ENCODE measurements around the gene SMYD3.

SMYD3 gene

GRCh38 chr1:245870698-245871097 is 636.4 kb downstream of the SMYD3 start:
- FAIRE-seq (no peak), DNase-seq (ENCODE audit: insufficient read length, low spot score) (no peak)

GRCh38 chr1:245869847-245870246 is 637.2 kb downstream of the SMYD3 start:
- no peak for FAIRE-seq
- no peak for DNase-seq (ENCODE audit: insufficient read length, low spot score)

- DNase-seq (ENCODE audit: insufficient read length, low spot score) (no peak), FAIRE-seq (no peak)
These were observed 639.3 kb downstream of the SMYD3 start for GRCh38 chr1:245867738-245868137.

- FAIRE-seq (no peak), DNase-seq (ENCODE audit: insufficient read length, low spot score) (no peak)
These were observed 642.2 kb downstream of the SMYD3 start for GRCh38 chr1:245864872-245865271.

GRCh38 chr1:245863566-245864184 is 643.4 kb downstream of the SMYD3 start:
- DNase-seq (ENCODE audit: insufficient read length, low spot score) (no peak), FAIRE-seq (no peak)

- DNase-seq (ENCODE audit: insufficient read length, low spot score) (no peak), FAIRE-seq (no peak)
These were observed 644.1 kb downstream of the SMYD3 start for GRCh38 chr1:245862812-245863540.

- FAIRE-seq (no peak), DNase-seq (ENCODE audit: insufficient read length, low spot score) (no peak)
These were observed 646.2 kb downstream of the SMYD3 start for GRCh38 chr1:245860657-245861544.

- DNase-seq (ENCODE audit: insufficient read length, low spot score): no peak
- FAIRE-seq: no peak
These were observed 647.5 kb downstream of the SMYD3 start for GRCh38 chr1:245859493-245860114.

- no peak for FAIRE-seq
- DNase-seq (ENCODE audit: insufficient read length, low spot score): no peak
These were observed 648.2 kb downstream of the SMYD3 start for GRCh38 chr1:245858722-245859492.

- no peak for FAIRE-seq
- DNase-seq (ENCODE audit: insufficient read length, low spot score): no peak
These were observed 648.9 kb downstream of the SMYD3 start for GRCh38 chr1:245858022-245858721.

- DNase-seq (ENCODE audit: insufficient read length, low spot score): no peak
- no peak for FAIRE-seq
These were observed 650.0 kb downstream of the SMYD3 start for GRCh38 chr1:245856944-245857531.

- DNase-seq (ENCODE audit: insufficient read length, low spot score) (no peak), FAIRE-seq (no peak)
These were observed 651.0 kb downstream of the SMYD3 start for GRCh38 chr1:245855846-245856730.

- DNase-seq (ENCODE audit: insufficient read length, low spot score): no peak
- FAIRE-seq: no peak
These were observed 653.8 kb downstream of the SMYD3 start for GRCh38 chr1:245853291-245853690.

GRCh38 chr1:245843101-245843500 is 664.0 kb downstream of the SMYD3 start:
- FAIRE-seq (no peak), DNase-seq (ENCODE audit: insufficient read length, low spot score) (no peak)

- FAIRE-seq (no peak), DNase-seq (ENCODE audit: insufficient read length, low spot score) (no peak)
These were observed 665.0 kb downstream of the SMYD3 start for GRCh38 chr1:245842106-245842505.

- no peak for FAIRE-seq
- DNase-seq (ENCODE audit: insufficient read length, low spot score): no peak
These were observed 666.1 kb downstream of the SMYD3 start for GRCh38 chr1:245840971-245841370.

- DNase-seq (ENCODE audit: insufficient read length, low spot score): no peak
- FAIRE-seq: no peak
These were observed 669.4 kb downstream of the SMYD3 start for GRCh38 chr1:245837718-245838117.

GRCh38 chr1:245835386-245835785 is 671.7 kb downstream of the SMYD3 start:
- FAIRE-seq: no peak
- no peak for DNase-seq (ENCODE audit: insufficient read length, low spot score)

Data from GM19239 (cell line).